HUES48 (cell line): Measurements from ENCODE around the gene TPO.

ENCODE experiments used
- H3K27ac ChIP-seq: one replicate; pipeline ENCODE4 v1.7.0; 2013; ENCODE audit warnings: low read depth, low read length, inconsistent platforms
- H3K27me3 ChIP-seq: 2 replicates; pipeline ENCODE4 v1.6.1; 2013; ENCODE audit warnings: mild to moderate bottlenecking, low read length; ENCODE audit not compliant: control insufficient read depth, insufficient read depth
- H3K36me3 ChIP-seq: 2 replicates; pipeline ENCODE4 v1.6.1; 2013; ENCODE audit warnings: low read length; ENCODE audit not compliant: control insufficient read depth, insufficient read depth
- H3K4me1 ChIP-seq: 2 replicates; pipeline ENCODE4 v1.6.1; 2013; ENCODE audit warnings: mild to moderate bottlenecking, low read length; ENCODE audit not compliant: control insufficient read depth, insufficient read depth
- H3K4me3 ChIP-seq: 2 replicates; pipeline ENCODE4 v1.5.1; 2013; ENCODE audit warnings: mild to moderate bottlenecking, low read depth, low read length
- H3K9ac ChIP-seq: 2 replicates; pipeline ENCODE4 v1.6.1; 2013; ENCODE audit warnings: mild to moderate bottlenecking, low read depth, low read length, moderate library complexity
- H3K9me3 ChIP-seq: 2 replicates; pipeline ENCODE4 v1.6.1; 2013; ENCODE audit warnings: low read length; ENCODE audit not compliant: control insufficient read depth, insufficient read depth

TPO gene

DNA sequence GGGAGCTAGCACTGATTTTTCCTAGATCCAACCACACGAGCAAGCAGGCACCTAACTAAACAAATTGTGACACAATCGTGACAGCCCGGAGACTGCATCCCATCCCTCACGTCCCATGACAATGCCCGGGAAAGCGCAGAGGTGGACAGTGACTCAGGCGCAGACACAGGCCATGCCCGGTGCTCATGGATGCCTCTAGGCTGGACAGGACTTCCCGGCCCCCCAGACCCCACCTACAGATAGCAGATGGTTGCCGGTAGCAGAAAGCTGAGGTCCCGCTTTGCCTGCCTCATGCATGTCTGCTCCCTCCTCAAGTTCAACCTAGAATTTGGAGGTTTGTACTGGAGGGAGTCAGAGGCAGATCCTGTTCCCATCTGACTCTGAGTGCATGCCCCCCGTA, 81.0 kb downstream of the TPO start:
- Histone ChIP-seq H3K36me3 (no peaks in the 10 kb centered on the region), H3K27me3 (no peaks in the 10 kb centered on the region), H3K9ac (no peak overlapping the region), H3K4me3 (no peak overlapping the region), H3K27ac (no peak overlapping the region), H3K9me3 (no peaks in the 10 kb centered on the region), H3K4me1 (no peaks in the 10 kb centered on the region)

GRCh38 chr2:1494906-1495305, 81.6 kb downstream of the TPO start:
- Histone ChIP-seq H3K4me3 (no peak overlapping the region), H3K27me3 (no peaks in the 10 kb centered on the region), H3K9me3 (no peaks in the 10 kb centered on the region), H3K27ac (no peak overlapping the region), H3K36me3 (no peaks in the 10 kb centered on the region), H3K4me1 (no peaks in the 10 kb centered on the region), H3K9ac (no peak overlapping the region)

DNA sequence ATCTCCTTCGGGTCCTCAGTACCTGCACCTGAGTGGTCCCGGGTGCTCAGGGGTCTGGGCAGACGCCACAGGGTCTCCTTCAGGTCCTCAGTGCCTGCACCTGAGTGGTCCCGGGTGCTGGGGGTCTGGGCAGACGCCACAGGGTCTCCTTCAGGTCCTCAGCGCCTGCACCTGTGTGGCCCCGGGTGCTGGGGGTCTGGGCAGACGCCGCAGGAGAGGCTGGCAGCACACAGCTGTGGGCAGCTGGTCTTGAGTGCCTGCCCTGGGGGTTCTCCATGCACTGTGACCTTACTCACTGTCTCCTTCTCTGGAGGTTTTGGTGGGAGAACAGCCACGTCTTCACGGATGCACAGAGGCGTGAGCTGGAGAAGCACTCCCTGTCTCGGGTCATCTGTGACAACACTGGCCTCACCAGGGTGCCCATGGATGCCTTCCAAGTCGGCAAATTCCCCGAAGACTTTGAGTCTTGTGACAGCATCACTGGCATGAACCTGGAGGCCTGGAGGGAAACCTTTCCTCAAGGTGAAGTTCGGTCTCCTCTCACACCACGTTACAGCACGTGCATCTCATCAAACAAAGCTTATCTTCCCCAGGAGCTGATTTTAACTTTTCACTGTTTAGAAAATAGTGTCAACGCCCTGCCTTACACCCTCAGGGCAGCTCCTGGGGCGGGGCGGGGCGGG, 82.6 kb downstream of the TPO start:
- H3K36me3 ChIP-seq, result no peaks in the 10 kb centered on the region
- H3K27me3 ChIP-seq, result no peaks in the 10 kb centered on the region
- H3K9ac ChIP-seq, result no peak overlapping the region
- no peak overlapping the region for H3K27ac ChIP-seq
- no peaks in the 10 kb centered on the region for H3K9me3 ChIP-seq
- H3K4me3 ChIP-seq, result no peak overlapping the region
- no peaks in the 10 kb centered on the region for H3K4me1 ChIP-seq

DNA sequence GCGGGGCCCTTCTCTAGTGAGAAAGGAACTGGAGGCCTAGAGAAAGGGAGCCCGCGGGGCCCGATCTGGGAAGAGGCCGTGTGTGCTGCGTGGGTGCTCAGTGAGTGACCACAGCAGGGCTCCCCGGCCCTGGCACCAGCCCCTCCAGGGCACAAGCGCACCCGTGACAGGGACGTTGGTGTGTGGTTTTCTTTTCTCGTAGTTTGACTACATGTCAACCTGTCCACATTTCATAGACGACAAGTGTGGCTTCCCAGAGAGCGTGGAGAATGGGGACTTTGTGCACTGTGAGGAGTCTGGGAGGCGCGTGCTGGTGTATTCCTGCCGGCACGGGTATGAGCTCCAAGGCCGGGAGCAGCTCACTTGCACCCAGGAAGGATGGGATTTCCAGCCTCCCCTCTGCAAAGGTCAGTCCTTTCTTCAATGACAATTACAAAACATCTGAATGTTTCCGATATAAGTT, 83.1 kb downstream of the TPO start:
- Histone ChIP-seq H3K36me3 (no peaks in the 10 kb centered on the region), H3K4me1 (no peaks in the 10 kb centered on the region), H3K27me3 (no peaks in the 10 kb centered on the region), H3K9me3 (no peaks in the 10 kb centered on the region), H3K27ac (no peak overlapping the region), H3K9ac (no peak overlapping the region), H3K4me3 (no peak overlapping the region)

DNA sequence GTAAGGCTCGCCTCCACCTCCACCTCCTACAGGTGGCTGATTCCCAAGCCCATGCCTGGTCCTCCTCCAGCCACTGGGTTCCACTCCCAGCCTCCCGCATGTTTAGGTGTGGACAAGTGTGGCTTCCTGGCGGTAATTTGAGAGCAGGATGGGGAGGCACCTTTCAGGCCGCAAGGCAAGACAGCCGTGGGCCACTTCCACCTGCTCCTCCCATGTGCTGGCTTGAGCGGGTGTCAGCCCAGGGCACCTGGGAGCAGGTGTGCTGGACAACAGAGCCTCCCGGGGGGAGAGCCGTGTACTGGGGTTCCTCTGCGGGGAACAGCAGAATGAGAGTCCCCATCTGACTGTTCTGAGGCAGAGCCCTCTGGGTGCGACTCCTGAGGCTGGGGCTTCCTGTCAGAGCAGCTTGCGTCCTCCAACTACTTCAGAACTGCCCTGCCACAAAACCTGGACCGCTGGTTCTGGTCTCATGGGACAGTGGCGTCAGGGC, 83.9 kb downstream of the TPO start:
- no peaks in the 10 kb centered on the region for H3K9me3 ChIP-seq
- H3K36me3 ChIP-seq, result no peaks in the 10 kb centered on the region
- no peak overlapping the region for H3K9ac ChIP-seq
- no peaks in the 10 kb centered on the region for H3K27me3 ChIP-seq
- no peak overlapping the region for H3K4me3 ChIP-seq
- H3K4me1 ChIP-seq, result no peaks in the 10 kb centered on the region
- H3K27ac ChIP-seq, result no peak overlapping the region

- Histone ChIP-seq H3K9ac (no peak overlapping the region), H3K4me3 (no peak overlapping the region), H3K9me3 (no peaks in the 10 kb centered on the region), H3K27ac (no peak overlapping the region), H3K4me1 (no peaks in the 10 kb centered on the region), H3K36me3 (no peaks in the 10 kb centered on the region), H3K27me3 (no peaks in the 10 kb centered on the region)
These were observed 84.9 kb downstream of the TPO start for GRCh38 chr2:1498176-1498575.

DNA sequence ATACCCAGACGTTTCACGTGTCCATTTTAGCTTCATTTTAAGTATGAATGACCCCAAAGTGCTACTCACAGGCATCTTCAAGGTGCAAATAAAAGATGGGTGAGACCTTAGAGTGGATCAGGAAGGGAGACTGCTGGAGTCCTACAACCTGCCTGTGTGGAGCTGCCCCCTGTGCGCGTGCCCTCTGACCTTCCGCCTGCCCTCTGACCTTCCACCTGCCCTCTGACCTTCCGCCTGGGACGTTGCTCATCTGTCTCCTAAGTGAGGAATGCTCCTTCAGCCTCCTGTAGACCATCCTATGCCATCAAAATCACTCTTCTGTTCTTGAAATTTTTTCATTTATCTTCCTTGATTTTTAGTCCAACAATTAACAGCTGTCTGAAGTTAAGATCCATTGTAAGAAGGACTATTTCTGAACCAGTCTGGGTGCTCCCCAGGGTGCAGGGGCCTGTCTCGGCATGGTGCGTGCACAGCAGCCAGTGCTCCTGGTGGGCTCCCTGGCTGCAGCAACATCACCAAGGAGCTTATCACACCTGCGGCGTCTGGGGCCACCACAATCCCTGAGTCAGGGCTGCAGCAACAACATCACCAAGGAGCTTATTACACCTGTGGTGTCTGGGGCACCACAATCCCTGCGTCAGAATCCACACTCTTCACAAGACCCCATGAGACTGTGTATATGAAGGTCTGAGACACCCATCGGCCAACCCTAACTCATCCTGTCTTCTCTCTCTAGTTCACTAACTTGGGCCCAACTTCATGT, 86.0 kb downstream of the TPO start:
- Histone ChIP-seq H3K4me1 (no peaks in the 10 kb centered on the region), H3K27me3 (no peaks in the 10 kb centered on the region), H3K9ac (no peak overlapping the region), H3K36me3 (no peaks in the 10 kb centered on the region), H3K4me3 (no peak overlapping the region), H3K27ac (no peak overlapping the region), H3K9me3 (no peaks in the 10 kb centered on the region)

- Histone ChIP-seq H3K9ac (no peak overlapping the region), H3K4me1 (no peaks in the 10 kb centered on the region), H3K9me3 (no peaks in the 10 kb centered on the region), H3K36me3 (no peaks in the 10 kb centered on the region), H3K27ac (no peak overlapping the region), H3K4me3 (no peak overlapping the region), H3K27me3 (no peaks in the 10 kb centered on the region)
These were observed 88.0 kb downstream of the TPO start for GRCh38 chr2:1501038-1501851.

GRCh38 chr2:1501991-1502390, 88.7 kb downstream of the TPO start:
- Histone ChIP-seq H3K9ac (no peak overlapping the region), H3K27me3 (no peaks in the 10 kb centered on the region)

DNA sequence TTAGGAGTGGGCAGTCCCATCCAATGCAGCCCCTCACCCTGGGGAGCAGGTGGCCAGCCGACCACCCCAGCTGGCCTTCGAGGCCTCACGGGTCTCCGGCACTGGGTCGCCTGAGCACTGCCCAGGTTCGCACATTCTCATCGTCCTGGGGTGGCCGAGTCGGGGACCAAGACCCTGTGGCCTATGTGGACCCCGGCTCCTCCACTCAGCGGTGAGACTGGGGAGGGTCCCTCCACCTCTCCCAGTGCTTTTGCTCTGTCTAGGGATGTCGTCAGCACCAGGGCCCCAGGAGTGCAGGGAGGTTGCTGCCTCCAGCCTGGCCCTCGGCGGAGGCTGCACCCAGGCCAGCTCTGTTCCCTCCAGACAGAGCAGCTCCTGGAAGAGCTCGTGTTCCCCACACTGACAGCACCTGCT, 89.6 kb downstream of the TPO start:
- no peak overlapping the region for H3K27ac ChIP-seq
- H3K4me3 ChIP-seq, result no peak overlapping the region
- H3K4me1 ChIP-seq, result no peaks in the 10 kb centered on the region
- H3K9ac ChIP-seq, result no peak overlapping the region
- H3K27me3 ChIP-seq, result no peaks in the 10 kb centered on the region
- H3K9me3 ChIP-seq, result no peaks in the 10 kb centered on the region
- no peaks in the 10 kb centered on the region for H3K36me3 ChIP-seq

More at GRCh38 chr2:1501991-1502390, 88.7 kb downstream of the TPO start:
- H3K4me3 ChIP-seq, result no peak overlapping the region
- no peak overlapping the region for H3K27ac ChIP-seq
- no peaks in the 10 kb centered on the region for H3K36me3 ChIP-seq
- no peaks in the 10 kb centered on the region for H3K4me1 ChIP-seq
- no peaks in the 10 kb centered on the region for H3K9me3 ChIP-seq
